Activated CD8-positive, alpha-beta memory T cell treated with anti-CD3 and anti-CD28 coated beads, Interleukin-2, amount 50 U/mL, for 1 hour (primary cell): ENCODE data around the gene ATOH8.

Experiments used
- DNase-seq: peaks from one replicate; pipeline ENCODE4 v3.0.0-alpha.2; 2020; ENCODE audit errors: extremely low read depth

The ATOH8 gene

DNA sequence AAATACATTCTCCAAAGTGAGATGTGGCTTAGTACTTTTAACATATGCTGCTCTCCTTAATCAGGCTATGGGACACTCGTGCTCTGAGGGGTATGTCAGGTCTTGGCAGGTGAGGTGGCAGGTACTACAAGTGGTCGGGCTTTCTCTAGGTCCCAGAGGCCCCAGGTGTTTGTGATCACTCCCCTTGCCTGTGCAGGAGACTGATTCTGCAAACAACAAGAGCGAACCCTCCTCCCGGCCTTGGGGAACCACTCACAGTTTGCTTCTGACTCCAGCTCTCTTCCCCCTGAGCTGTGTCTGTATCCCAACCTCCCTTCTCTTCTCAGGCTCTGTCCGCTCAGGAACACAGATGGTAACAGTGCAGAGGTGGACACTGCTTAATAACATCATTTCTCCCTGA lies 48.1 kb downstream of the ATOH8 start:
- DNase-seq = no peak

DNA sequence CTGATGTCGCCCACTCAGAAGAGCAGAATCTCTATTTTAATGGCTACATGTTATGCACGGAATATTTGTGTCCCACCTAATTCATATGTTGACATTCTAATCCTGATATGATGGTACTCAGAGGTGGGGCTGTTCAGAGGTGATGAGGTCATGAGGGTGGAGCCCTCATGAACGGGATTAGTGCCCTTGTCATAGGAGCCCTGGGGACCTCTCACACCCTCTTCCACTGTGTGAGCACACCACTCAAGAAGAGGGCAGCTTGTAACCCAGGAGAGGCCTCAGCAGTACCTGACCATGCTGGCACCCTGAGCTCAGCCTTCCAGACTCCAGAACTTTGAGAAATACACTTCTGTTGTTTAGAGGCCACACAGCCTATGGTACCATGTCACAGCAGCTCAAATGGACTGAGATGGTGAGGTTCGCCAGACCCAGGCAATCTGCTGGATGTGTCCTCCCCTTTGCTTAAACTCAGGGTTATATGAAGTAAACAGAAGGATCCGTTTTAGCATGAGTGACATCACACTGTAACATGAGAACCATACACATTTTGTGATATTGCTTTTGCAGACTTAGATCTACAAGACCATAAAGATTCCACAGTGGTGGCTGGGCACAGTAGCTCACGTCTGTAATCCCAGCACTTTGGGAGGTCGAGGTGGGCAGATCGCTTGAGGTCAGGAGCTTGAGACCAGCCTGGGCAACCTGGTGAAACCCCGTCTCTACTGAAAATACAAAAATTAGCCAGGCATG lies 48.7 kb downstream of the ATOH8 start:
- DNase-seq = no peak

DNA sequence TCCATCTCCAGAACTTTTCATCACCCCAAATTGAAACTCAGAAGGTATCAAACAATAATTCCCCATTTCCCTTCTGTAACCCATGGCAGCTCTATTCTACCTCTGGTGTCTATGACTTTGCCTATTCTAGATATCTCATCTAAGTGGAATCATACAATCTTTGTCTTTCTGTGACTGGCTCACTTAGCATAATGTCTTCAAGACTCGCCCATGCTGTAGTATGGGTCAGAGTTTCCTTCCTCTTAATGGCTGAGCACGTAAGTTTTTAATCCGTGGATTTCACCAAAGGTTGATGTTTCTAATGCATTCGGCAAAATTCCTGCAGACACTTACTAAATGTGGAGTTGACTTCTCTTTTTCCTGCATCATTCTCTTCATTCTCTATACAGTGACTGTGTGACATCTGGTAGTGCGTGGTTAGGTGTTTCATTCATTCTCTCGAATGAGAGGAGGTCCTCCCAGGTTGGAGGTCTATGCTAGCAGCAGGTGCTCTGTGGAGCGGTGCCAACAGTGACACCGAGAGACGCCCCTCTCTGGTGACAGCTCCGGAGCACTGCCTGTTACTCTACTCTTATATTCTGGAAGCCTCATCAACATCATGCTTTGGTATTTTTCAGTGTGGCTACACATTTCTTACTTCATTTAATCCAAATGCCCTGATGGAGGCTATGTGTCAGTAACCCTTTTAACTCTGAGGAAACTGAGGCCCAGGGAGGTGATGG lies 50.1 kb downstream of the ATOH8 start:
- no peak for DNase-seq

DNA sequence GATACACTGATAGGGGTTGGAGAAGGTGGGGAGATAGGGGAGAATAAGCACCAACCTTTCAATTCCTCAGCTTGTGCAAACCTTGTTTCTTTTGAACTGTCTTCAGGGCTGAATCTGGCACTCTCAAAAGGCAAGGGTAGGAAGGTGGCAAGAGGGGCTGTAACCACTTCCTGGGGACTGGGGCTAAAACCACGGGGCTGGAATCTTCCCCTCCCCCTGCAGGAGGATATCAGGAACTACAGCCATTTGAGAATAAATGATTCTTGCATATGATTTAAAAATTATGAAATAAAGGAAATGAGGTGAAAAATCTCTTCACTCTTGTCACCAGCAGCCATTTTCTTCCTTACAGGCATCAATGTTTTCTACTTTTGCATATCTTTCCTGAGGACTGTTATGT lies 50.8 kb downstream of the ATOH8 start:
- no peak for DNase-seq

DNA sequence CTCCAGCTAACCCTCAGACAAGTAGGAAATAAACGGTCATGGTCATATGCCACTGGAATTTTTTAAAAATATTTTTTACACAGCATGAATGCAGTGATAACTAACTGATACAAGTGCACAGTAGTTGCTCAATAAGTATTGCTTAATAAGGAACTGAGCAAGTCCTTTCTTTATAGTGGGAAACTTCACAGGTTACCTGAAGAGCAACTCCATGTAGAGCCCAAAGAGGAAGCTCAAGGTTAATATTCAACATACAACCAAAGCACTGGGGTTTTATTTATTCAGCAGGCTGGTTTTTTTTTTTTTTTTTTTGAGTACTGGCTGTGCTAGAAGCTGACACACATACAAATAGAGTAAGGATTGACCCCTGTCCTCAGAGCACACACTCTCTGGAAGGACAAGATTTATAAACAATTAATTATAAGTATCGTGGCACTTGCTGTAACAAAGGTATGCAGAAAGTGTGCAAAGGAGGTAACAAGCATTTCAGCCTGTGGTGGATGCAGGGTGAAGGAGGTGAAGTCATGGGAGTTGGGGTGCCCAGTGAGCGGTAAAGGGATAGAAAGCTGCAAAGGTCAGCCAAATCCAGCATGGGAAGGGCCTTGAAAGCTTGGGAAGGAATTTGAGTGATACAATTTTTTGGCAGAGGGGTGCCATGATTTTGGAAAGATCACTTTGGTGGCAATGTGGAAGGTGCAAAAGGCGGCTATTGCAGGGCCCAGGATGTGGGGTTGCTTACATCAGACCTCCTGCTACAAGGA lies 52.7 kb downstream of the ATOH8 start:
- DNase-seq = no peak

DNA sequence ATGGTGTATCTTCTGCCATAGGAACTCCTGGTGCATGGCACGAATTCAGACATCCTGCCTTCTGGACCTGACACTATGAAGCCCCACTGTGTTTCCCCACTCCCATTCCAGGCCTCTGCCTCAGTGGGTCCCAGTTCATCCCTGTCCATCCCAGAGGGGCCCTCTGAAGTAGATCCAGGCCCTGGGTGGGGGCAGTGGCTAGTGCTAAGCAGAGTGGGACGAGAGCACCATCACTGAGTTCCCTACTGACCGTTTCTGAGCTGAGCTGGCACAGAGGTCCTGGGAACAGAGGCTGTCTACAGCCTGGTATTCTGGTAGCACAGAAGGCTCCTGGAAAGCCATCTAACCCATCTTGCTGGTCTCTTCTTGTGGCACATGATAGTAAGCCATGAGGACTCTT lies 54.0 kb downstream of the ATOH8 start:
- DNase-seq = no peak

DNA sequence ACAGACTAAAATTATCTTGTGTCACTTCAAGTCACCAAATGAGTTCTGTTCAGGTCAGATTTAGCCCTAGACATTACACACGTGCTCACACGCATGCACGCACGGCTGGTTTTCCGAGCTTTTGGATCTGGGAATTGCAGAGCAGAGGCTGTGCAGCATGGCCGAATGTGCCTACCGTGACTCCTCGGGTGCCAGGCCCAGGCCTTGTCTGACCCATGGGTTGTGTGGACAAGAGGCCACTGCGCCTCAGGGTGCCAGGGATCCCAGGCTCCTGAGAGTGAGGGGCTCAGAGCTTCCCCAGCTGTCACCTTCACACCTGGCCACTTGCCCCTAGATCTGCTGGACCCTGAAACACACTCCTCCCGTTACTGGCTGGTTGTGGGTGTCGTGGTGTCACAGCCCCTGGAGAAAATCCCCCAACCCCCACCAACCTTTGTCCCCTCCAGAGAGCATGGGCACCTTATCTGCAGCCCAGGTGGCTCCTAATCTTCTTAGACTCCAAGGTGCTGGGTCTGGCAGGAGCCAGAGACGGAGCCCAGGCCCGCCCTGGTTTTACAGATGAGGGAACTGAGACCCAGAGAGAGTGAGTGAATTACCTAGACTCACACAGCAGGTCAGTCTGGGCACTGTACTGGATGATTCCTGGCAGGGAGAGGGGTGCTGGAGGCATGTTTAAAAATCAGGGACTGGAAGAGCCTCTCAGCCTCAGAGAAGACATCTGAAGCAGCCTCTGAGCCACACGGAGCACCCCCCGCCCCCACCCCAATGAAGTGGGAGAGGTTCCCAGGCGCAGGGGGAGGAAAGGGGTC lies 56.8 kb downstream of the ATOH8 start:
- no peak for DNase-seq

DNA sequence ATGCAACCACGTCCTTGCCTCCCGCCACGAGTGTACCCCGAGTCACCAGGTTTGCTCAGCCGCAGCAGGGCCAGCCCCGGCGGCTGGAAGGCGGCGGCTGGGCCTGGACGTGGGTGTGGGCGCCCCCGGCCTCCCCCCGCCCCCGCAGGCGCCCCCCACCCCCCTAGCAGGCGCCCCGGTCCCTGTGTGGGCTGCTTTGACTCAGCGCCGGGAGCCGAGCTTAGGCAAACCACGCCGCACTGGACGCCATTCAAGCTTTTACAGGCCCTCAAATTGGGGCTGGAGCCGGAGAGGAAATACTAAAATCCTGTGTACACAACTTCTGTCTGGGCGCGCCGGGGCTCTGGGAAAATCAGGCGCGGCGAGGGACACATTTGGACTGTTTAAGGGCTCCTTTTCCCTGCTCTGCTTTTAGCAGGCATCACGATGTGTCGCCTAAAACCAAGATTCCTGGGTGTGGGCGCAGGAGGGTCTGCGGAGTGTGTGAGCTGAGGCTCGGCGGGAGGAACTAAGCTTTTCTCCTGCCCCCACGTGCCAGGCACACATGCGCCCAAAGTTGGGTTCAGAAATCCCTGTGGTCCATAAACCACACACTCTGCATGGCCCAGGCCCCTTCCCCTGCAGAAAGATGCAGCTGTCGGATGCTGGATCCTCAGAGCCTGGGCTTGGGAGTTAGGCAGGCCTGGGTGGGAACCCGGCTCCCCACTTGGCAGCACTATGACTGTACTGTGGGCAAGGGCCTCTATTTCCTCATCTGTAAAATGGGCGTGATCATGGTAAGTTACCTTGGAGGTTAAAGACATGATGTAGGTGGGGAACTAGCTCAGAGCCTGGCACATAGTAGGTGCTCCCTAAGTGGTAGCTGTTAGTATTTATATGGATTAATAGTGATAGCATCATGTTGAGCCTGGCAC lies 57.6 kb downstream of the ATOH8 start:
- no peak for DNase-seq

DNA sequence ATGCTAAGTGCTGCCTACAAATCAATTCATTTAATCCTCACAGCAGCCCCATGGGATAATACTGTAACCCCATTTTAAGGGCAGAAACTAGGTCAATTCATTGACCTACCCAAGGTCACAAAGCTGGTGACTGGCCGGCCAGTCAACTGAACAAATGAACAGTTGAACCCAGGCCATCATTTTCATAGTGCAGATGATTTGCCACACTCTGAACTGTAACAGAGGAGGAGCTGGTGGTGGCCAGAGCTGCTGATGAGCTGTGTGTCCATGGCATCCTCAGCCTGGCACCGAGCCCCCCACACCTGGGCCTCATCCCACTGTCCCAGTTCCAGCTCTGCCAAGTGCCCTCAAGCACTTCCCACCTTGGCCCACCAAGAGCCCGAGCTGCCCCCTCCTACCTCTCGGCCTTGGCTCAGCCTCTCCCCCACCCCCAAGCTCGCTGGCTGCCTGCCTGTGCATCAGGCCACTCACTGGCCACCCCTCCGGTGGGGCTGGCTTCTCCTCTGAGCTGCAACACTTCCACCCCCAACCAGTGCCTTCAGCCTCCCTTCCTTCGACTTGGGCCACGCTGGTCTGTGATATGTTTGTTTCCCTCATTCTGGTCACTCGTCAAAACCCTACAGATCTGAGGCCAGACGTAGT lies 58.4 kb downstream of the ATOH8 start:
- DNase-seq = no peak

DNA sequence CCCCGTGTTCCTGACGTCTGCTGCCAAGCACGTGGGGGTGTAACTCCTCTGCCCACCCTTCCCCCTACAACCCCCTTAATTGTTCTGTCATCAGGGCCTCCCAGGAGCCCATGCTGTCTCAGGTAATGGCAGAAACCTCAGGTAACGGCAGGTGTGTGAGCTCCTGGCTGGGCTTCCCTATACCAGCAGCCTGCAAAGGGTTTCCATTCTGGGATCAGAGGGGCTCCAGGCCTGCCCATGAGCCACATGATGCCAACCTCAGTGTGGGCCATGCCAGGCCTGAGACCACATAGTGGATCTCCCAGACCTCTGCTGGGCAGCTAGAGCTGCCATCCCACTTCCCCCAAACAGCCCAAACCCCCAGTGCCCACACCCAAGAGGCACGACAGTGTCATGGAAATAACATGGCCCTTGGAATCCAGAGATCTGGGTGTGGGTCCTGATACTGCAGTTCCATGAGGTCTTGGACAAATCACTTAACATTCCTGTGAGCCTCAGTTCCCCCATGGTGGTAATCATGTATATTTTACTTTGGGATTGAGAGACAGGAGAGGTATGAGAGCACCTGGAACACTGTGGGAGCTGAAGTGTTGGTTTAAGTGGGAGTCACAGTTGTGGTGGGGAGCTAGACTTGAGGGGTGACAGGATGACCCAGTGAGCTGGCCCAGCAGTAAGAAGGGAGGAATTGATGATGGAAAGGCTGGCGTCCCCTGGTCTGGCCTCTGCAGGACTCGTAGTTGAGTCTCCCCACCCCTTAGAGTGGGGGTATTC lies 59.6 kb downstream of the ATOH8 start:
- DNase-seq = no peak

DNA sequence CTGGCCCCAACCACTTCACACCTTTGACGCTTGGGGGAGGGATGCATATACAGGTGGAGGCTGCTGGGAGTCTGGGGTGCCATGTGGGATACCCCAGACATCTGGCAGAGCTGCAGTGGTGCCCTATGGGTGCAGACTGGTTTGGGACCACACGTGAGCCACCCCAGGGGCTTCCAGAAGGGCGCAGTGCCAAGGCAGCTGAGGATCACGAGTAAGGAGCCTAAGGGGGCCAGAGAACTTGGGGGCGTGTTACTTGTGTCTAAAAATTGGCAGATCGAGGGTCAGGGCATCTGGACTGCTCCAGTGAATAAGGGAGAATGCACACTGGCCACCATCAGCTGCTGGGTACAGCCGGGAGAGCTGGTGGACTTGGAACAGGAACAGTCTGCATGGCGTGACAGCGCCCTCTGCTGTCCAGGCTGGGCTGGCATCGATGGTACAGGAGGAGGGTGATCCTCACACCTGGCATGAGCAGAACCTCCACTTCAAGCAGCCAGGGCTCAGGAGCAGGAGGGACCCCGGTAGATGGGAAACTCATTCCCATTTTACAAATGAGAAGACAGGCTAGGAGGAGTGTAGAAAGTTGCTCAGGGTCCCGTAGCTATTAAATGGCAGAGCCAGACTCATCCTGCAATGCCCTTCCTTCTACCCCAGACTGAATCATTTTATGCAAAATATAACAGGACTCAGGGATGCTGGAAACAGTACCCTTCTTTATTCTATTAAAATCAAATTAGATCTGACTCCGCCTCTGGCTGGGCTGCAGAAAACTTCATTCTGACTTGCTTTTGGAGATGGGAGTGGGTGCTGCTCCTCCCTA lies 60.4 kb downstream of the ATOH8 start:
- peak; percentile 33 for DNase-seq

DNA sequence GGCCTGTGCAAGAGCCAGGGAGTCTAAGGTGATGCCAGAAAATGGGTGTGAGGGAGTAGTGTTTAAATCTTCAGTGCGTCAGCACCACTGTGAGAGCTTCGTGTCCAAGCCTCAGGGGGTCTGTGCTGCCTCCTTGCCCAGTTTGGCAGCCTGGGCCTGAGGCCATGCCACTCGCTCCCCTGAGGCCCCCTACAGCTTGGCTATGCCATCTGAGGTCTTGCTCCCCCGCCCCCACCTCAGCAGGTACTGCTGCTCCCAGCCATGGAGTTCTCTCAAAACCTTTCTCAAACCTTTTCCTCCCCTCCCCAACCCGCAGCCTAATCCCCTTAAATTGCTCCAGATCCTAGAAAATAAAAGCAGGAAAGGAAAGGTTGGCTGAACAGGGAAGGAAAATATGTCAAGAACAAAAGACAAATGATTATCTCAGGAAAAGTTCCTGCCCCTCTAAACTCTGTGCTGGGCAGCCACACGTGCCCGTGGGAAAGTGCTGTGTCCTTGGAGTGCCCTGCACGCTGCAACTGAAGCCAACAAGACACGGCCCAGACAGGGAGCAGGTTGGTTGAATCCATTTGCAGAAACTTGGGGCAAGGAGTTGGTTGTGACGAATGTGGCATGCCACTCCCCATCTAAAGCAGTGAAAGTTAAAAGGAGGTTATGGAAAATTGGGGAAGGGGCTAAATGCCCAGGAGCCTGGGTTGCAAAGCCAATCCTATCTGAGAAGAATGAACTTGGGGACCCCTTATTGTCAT lies 61.2 kb downstream of the ATOH8 start:
- no peak for DNase-seq

DNA sequence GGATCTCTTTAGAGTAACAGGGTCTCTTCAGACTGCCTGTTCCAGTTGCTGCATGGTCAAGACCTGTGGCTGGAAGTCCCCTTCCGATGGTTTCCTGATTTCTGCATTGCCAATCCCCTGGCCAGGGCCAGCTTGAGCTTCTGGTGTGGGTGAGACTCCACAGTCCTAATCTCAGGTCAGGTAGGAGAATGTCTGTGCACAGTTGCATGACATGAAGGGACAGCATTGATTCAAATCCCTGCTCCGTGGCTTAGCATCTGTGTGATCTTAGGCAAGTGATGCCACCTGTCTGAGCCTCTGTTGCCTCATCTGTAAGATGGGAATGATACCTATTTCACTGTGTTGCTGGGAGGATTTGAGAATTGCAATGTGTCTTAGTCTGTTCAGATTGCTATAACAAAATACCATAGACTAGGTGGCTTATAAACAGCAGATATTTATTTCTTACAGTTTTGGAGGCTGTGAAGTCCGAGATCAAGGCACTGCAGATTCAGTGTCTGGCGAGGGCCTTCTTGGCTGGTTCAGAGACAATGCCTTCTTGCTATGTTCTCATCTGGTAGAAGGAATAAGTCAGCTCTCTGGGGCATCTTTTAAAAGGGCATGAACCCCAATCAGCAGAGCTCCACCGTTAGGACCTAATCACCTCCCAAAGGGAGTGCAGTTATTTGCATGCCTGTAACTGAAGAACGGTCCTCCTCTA lies 66.2 kb downstream of the ATOH8 start:
- no peak for DNase-seq

DNA sequence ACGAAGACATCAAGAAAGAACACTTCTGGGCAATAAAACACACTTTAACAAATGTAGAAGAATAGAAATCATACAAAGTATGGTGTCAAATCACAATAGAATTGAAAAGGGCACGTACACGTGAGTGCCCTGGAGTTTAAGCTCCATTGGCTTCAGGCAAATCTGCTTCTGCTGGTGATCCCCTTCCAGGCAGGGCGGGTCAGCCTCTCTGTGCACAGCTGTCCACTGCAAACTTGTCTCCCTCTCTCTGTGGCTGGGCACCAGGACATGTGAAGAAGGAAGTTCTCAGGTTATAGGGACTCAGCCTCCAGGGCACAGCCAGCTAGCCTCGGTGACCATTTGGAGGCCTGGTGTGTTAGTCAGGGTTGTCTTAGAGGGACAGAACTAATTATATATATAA lies 69.0 kb downstream of the ATOH8 start:
- DNase-seq = no peak

DNA sequence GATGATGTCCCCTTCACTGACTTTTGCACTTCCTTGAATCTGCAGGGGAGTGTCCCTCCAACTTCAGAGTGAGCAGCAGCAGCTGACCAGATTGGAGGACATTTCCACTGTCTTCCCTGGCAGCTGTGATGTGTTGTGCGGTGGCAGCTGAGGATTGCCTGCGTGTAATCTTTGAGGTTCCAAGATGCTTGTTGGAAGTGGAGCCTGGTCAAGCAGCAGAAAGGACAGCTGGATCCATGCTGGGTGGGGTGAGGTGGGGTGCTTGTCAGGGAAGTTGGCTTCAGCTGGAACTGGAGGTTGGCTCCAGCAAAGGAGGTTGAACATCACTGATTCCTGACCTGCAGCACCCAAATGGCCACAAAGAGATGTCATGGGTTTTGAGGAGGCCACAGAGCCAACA lies 70.2 kb downstream of the ATOH8 start:
- no peak for DNase-seq

DNA sequence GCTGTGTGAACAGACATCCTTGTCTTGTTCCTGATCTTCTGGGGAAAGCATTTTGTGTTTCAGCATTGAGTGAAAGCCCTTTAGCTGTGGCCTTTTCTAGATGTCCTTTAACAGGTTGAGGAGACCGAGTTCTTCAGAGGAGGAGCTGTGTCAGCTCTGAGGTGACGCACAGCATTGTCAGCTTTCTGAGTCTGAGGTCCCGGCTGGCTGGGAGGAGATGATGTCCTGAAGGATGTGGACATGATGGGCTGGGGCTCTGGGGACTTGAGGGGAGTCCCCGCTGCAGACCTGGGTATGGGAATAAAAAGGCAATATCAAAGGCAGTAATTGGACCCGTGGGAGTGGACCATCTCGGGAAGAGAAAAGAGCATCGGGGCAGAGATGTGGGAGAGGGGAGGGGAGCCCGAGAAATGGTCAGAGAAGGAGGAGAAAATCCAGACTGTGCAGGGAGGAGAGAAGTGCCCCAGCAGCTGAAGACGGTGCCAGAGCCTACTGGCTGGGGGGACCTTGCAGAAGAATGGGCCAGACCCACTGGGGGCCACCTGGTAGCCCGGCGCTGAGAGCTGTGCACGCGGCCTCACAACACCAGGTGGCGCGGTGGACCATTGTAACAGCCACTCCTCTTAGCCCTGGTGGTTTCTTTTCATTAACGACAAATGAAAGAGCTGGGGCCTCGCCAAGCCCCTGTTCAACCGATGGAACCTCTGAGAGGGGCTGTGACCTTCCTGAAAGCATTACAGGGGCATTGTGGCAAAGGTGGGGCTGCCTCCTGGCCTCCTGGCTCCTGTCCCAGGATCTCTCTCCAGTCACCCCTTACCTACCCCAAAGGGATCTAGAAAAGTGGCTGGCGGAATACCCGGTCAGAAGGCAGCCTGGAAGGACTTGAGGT lies 73.4 kb downstream of the ATOH8 start:
- DNase-seq = peak; percentile 57
